ENCODE results near the gene KLF7.

- TF ChIP-seq REST (IDR thresholded peaks at IDR 0.05; ENCODE audit: low read depth) (no peak), CEBPB (IDR thresholded peaks at IDR 0.05) (no peak), USF1 (IDR thresholded peaks at IDR 0.05) (no peak), EP300 (IDR thresholded peaks at IDR 0.05; ENCODE audit: borderline replicate concordance) (no peak), FOXM1 (IDR thresholded peaks at IDR 0.05; ENCODE audit: borderline replicate concordance, low read depth) (no peak), TEAD4 (IDR thresholded peaks at IDR 0.05) (no peak), ZBTB7A (IDR thresholded peaks at IDR 0.05; ENCODE audit: low read depth) (no peak), YY1 (IDR thresholded peaks at IDR 0.05; ENCODE audit: low read depth) (no peak), NFIC (IDR thresholded peaks at IDR 0.05) (no peak)
Measured at GRCh38 chr2:207154556-207155510, 10.9 kb downstream of the KLF7 start.

Measured in Ishikawa (cell line).